Measurements from ENCODE around the gene HSD17B3.

DNA sequence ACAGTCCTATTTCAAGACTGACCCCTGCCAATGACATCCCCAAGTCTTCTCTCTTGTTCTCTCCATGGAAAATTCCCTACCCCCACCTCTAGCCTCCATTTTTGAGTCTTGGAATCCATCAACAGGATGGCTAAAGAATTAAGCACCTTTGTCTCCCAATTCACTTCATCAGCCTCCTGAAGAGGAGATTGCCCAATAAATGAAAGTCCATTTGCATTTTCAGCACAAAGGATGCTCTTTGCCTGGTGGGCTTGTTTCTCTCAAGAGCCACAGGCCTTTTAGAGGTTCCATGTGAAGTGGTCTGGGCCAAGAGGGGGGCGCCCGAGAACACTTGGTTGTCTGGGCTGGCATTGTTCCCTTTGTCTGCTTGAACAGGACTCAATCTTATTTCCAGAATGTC lies 12.6 kb downstream of the HSD17B3 start:
- TF ChIP-seq TCF4 (CRISPR knock-in tag; IDR thresholded peaks at IDR 0.05; ENCODE audit: borderline replicate concordance): no peak
- TF ChIP-seq, protein P1, sequence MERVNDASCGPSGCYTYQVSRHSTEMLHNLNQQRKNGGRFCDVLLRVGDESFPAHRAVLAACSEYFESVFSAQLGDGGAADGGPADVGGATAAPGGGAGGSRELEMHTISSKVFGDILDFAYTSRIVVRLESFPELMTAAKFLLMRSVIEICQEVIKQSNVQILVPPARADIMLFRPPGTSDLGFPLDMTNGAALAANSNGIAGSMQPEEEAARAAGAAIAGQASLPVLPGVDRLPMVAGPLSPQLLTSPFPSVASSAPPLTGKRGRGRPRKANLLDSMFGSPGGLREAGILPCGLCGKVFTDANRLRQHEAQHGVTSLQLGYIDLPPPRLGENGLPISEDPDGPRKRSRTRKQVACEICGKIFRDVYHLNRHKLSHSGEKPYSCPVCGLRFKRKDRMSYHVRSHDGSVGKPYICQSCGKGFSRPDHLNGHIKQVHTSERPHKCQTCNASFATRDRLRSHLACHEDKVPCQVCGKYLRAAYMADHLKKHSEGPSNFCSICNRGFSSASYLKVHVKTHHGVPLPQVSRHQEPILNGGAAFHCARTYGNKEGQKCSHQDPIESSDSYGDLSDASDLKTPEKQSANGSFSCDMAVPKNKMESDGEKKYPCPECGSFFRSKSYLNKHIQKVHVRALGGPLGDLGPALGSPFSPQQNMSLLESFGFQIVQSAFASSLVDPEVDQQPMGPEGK (CRISPR knock-in tag; IDR thresholded peaks at IDR 0.05; ENCODE audit: borderline replicate concordance): no peak
- TF ChIP-seq PPARA (CRISPR knock-in tag; IDR thresholded peaks at IDR 0.05; ENCODE audit: borderline replicate concordance): no peak
- no peak for TF ChIP-seq ARNTL (CRISPR knock-in tag; IDR thresholded peaks at IDR 0.05; ENCODE audit: borderline replicate concordance, low read depth)
- no peak for TF ChIP-seq SNAI2 (CRISPR knock-in tag; IDR thresholded peaks at IDR 0.05)
- no peak for TF ChIP-seq OSR1 (CRISPR knock-in tag; IDR thresholded peaks at IDR 0.05)
- no peak for TF ChIP-seq ZNF70 (CRISPR knock-in tag; IDR thresholded peaks at IDR 0.05)
- TF ChIP-seq, protein P2, sequence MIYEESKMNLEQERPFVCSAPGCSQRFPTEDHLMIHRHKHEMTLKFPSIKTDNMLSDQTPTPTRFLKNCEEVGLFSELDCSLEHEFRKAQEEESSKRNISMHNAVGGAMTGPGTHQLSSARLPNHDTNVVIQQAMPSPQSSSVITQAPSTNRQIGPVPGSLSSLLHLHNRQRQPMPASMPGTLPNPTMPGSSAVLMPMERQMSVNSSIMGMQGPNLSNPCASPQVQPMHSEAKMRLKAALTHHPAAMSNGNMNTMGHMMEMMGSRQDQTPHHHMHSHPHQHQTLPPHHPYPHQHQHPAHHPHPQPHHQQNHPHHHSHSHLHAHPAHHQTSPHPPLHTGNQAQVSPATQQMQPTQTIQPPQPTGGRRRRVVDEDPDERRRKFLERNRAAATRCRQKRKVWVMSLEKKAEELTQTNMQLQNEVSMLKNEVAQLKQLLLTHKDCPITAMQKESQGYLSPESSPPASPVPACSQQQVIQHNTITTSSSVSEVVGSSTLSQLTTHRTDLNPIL (CRISPR knock-in tag; IDR thresholded peaks at IDR 0.05; ENCODE audit: low read depth): no peak
- TF ChIP-seq ZFP30 (CRISPR knock-in tag; IDR thresholded peaks at IDR 0.05): no peak
- no peak for TF ChIP-seq RARB (CRISPR knock-in tag; IDR thresholded peaks at IDR 0.05)
- TF ChIP-seq ZC3H10 (CRISPR knock-in tag; IDR thresholded peaks at IDR 0.05): no peak
- no peak for TF ChIP-seq ZFP3 (CRISPR knock-in tag; IDR thresholded peaks at IDR 0.05)
- TF ChIP-seq, protein P3, sequence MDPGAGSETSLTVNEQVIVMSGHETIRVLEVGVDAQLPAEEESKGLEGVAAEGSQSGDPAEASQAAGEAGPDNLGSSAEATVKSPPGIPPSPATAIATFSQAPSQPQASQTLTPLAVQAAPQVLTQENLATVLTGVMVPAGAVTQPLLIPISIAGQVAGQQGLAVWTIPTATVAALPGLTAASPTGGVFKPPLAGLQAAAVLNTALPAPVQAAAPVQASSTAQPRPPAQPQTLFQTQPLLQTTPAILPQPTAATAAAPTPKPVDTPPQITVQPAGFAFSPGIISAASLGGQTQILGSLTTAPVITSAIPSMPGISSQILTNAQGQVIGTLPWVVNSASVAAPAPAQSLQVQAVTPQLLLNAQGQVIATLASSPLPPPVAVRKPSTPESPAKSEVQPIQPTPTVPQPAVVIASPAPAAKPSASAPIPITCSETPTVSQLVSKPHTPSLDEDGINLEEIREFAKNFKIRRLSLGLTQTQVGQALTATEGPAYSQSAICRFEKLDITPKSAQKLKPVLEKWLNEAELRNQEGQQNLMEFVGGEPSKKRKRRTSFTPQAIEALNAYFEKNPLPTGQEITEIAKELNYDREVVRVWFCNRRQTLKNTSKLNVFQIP (CRISPR knock-in tag; IDR thresholded peaks at IDR 0.05; ENCODE audit: borderline replicate concordance, low read depth): no peak
